Peyer's patch (tissue), 4 donors: ENCODE measurements around the gene AGBL4.

Experiments used
- POLR2A ChIP-seq, 2 donors: fragments of 450-650 bp; IDR thresholded peaks; one replicate each; pipeline ENCODE4 v1.5.1; 2017; ENCODE audit warnings: antibody characterized with exemption in 2 of 2, mild to moderate bottlenecking in 2 of 2, moderate library complexity in 2 of 2
- TF ChIP-seq, protein P1 (sequence below), 6 experiments: fragments of 450-650 bp in 4 of 6; fragments of 200-600 bp in 2 of 6; sonication (generic) in 1 of 6; IDR thresholded peaks; one replicate each; pipeline ENCODE4 v1.5.1; 2017 to 2019; ENCODE audit warnings: antibody characterized with exemption in 6 of 6, mild to moderate bottlenecking in 3 of 6, moderate library complexity in 1 of 6

DNA sequence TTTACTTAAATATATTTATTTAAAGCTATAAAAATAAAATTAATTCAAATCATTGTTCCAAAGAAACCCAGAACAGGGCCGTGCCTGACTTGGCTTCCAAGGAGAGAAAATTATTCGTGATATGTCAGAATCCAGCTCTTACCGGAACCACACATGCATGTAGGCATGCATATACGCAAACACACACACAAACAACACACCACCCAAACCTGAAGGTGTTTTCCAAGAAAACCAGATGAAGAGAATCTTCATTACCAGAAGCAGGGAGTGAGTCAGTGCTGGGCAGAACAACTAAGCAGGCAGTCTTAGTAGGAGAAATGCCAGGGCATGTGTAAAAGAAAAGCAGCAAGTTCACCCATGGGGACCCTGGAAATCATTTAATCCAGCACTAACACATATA is 815.0 kb downstream of the AGBL4 start:
- TF ChIP-seq, protein P1, sequence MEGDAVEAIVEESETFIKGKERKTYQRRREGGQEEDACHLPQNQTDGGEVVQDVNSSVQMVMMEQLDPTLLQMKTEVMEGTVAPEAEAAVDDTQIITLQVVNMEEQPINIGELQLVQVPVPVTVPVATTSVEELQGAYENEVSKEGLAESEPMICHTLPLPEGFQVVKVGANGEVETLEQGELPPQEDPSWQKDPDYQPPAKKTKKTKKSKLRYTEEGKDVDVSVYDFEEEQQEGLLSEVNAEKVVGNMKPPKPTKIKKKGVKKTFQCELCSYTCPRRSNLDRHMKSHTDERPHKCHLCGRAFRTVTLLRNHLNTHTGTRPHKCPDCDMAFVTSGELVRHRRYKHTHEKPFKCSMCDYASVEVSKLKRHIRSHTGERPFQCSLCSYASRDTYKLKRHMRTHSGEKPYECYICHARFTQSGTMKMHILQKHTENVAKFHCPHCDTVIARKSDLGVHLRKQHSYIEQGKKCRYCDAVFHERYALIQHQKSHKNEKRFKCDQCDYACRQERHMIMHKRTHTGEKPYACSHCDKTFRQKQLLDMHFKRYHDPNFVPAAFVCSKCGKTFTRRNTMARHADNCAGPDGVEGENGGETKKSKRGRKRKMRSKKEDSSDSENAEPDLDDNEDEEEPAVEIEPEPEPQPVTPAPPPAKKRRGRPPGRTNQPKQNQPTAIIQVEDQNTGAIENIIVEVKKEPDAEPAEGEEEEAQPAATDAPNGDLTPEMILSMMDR (IDR thresholded peaks at IDR 0.05), result no peak
- TF ChIP-seq POLR2A (IDR thresholded peaks at IDR 0.05), result no peak
